ENCODE measurements around the gene PLPPR3. TPM values are rescaled to one million over a fixed set of nuclear protein-coding genes. Genes with fewer than 3 reads are reported as not detected.

Gene PLPPR3
- total RNA-seq, 1 donor from 2014 or later, result 46.3 TPM

DNA sequence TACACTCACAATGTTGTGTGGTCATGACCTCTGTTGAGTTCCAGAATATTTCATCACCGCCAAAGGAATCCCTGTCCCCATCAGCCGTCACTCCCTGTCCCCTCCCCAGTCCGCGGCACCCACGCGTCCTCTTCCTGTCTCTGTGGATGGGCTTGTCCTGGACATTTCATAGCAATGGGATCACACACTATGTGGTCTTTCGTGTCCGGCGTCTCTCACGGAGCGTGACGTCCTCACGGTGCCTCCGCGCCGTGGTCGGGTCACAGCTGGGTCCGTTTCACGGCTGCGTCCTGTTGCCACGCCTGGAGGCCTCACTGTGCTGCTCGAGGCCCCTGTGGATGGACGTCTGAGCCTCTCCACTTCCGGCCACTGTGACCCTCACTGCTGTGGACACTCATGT, 12.5 kb upstream of the PLPPR3 start:
- DNase-seq (ENCODE audit: low read depth, low spot score), result no peak
- H3K36me3 Mint-ChIP-seq (ENCODE audit: low read depth), result no peaks in the 10 kb centered on the region
- peaks cover 8% of the 10 kb centered on the region for H3K4me1 Mint-ChIP-seq
- no peak overlapping the region for H3K27ac Mint-ChIP-seq (ENCODE audit: unreplicated experiment)
- no peak overlapping the region for H3K4me3 Mint-ChIP-seq
- no peaks in the 10 kb centered on the region for H3K9me3 Mint-ChIP-seq
- H3K27me3 Mint-ChIP-seq (ENCODE audit: low read depth), result peaks cover 2% of the 10 kb centered on the region
- TF ChIP-seq, protein P1, sequence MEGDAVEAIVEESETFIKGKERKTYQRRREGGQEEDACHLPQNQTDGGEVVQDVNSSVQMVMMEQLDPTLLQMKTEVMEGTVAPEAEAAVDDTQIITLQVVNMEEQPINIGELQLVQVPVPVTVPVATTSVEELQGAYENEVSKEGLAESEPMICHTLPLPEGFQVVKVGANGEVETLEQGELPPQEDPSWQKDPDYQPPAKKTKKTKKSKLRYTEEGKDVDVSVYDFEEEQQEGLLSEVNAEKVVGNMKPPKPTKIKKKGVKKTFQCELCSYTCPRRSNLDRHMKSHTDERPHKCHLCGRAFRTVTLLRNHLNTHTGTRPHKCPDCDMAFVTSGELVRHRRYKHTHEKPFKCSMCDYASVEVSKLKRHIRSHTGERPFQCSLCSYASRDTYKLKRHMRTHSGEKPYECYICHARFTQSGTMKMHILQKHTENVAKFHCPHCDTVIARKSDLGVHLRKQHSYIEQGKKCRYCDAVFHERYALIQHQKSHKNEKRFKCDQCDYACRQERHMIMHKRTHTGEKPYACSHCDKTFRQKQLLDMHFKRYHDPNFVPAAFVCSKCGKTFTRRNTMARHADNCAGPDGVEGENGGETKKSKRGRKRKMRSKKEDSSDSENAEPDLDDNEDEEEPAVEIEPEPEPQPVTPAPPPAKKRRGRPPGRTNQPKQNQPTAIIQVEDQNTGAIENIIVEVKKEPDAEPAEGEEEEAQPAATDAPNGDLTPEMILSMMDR (conservative IDR thresholded peaks at IDR 0.05), result no peak

DNA sequence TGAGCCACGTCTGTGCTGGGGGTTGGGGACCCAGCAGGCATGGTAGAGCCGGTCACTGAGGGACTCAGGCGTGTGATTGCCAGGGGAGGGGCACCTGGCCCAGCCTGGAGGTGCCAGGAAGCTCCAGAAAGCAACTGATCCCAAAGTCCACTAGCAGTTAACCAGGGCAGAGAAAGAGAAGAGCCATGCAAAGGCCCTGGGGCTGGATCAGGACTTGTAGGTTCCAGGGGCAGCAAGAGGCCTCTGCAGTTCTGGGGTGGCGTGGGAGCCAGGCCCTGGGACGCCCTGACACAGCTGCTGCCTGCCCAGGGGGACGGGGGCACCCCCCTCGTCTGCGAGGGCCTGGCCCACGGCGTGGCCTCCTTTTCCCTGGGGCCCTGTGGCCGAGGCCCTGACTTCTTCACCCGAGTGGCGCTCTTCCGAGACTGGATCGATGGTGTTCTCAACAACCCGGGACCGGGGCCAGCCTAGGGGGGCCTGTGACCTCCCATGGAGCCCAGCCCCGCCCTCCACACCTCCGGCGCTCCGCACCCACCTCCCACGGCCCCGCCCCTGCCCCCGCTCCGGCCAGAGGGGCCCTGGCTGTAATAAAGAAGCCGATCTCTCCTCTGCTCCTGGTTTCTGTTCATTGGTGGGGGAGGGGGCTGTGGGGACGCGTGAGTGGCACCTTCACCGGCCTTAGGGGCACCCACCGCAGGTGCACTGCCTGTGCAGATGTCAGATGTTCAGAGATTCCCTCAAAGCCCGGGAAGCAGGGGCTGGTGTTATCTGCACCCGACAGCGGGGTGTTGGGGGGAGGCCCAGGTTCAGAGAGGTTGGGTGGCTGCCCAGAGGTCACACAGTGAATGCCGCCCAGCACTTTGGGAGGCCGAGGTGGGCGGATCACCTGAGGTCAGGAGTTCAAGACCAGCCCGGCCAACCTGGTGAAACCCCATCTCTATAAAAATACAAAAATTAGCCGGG, 9.9 kb upstream of the PLPPR3 start:
- Mint-ChIP-seq H3K36me3 (ENCODE audit: low read depth) (no peaks in the 10 kb centered on the region), H3K4me1 (peaks cover 8% of the 10 kb centered on the region), H3K4me3 (no peak overlapping the region), H3K27me3 (ENCODE audit: low read depth) (no peaks in the 10 kb centered on the region), H3K27ac (ENCODE audit: unreplicated experiment) (no peak overlapping the region), H3K9me3 (no peaks in the 10 kb centered on the region)
- no peak for DNase-seq (ENCODE audit: low read depth, low spot score)
- TF ChIP-seq, protein P1 (conservative IDR thresholded peaks at IDR 0.05), result no peak

DNA sequence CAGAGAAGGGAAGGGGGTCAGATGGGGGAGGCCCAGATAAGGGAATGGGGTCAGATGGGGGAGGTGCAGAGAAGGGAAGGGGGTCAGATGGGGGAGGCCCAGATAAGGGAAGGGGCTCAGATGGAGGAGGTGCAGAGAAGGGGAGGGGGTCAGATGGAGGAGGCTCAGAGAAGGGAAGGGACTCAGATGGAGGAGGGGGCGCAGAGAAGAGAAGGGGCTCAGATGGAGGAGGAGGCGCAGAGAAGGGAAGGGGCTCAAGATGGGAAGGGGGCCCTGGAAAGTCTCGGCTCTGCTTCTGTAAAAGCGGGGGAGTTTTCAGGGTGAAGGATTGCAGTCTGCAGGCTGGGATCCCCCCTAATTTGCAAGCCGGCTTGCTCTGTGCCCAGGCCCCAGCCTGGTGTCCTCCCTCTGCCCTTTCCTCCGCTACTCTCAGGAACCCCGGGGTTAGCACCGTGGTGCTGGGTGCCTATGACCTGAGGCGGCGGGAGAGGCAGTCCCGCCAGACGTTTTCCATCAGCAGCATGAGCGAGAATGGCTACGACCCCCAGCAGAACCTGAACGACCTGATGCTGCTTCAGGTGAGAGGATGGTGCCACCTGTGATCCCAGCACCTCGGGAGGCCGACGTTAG, 7.5 kb upstream of the PLPPR3 start:
- H3K4me3 Mint-ChIP-seq, result no peak overlapping the region

DNA sequence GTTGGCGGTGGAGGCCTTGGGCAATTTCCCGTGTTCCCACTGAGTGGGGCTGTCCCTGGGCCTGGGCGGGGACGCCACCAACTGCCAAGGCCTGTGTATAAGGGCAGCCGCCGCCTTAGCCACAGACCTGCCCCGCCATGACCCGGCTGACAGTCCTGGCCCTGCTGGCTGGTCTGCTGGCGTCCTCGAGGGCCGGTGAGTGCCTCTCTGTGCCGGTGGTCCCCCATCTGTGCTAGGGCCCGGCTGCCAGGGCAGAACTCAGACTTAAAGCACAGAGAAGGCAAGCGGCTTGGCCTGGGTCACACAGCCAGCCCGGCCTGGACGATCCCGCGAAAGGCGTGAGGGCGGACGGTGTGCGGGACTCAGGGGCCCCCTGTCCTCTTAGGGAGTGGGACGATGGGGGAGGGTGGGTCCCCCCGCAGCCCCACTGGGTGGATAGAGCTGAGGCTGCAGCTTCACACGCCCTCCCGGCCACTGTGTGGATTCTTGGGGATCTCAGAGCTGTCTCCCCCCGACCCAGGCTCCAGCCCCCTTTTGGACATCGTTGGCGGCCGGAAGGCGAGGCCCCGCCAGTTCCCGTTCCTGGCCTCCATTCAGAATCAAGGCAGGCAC, 6.1 kb upstream of the PLPPR3 start, which contains the start of gene AZU1:
AZU1 (plus strand) TSS at position 128 of the 612 bp plus-strand sequence; CDS start at position 138, 10 bp downstream.
- TF ChIP-seq, protein P1 (conservative IDR thresholded peaks at IDR 0.05), result no peak
- no peak within 1 kb of the TSS for H3K4me3 Mint-ChIP-seq
- H3K9me3 Mint-ChIP-seq, result no peaks in the 10 kb centered on the region
- no peak within 1 kb of the TSS for H3K27ac Mint-ChIP-seq (ENCODE audit: unreplicated experiment)
- H3K27me3 Mint-ChIP-seq (ENCODE audit: low read depth), result no peaks in the 10 kb centered on the region
- no peak for DNase-seq (ENCODE audit: low read depth, low spot score)
- H3K36me3 Mint-ChIP-seq (ENCODE audit: low read depth), result no peaks in the 10 kb centered on the region
- H3K4me1 Mint-ChIP-seq, result no peaks in the 10 kb centered on the region

More for the DNA sequence above, 7.5 kb upstream of the PLPPR3 start:
- TF ChIP-seq, protein P1 (conservative IDR thresholded peaks at IDR 0.05), result no peak
- Mint-ChIP-seq H3K36me3 (ENCODE audit: low read depth) (no peaks in the 10 kb centered on the region), H3K27ac (ENCODE audit: unreplicated experiment) (no peak overlapping the region), H3K4me1 (no peaks in the 10 kb centered on the region), H3K9me3 (no peaks in the 10 kb centered on the region), H3K27me3 (ENCODE audit: low read depth) (no peaks in the 10 kb centered on the region)
- no peak for DNase-seq (ENCODE audit: low read depth, low spot score)

DNA sequence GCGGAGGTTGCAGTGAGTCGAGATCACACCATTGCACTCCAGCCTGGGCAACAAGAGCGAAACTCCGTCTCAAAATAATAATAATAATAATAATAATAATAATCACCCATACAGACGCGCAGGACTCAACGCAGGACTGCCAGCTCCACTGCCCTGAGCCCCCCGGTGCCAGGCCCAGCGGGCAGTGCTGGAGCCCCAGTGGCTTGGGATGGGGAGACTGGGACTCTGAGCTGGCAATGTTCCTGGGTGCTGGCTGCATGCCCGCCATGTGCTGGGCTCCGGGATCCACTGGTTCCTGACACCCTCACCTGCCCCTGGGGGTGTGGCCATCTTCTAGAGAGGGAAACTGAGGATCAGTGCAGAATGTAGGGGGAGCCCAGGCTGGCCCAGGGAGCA, 5.6 kb upstream of the PLPPR3 start:
- no peaks in the 10 kb centered on the region for H3K9me3 Mint-ChIP-seq
- TF ChIP-seq, protein P1 (conservative IDR thresholded peaks at IDR 0.05), result no peak
- H3K27ac Mint-ChIP-seq (ENCODE audit: unreplicated experiment), result no peak overlapping the region
- no peaks in the 10 kb centered on the region for H3K27me3 Mint-ChIP-seq (ENCODE audit: low read depth)
- DNase-seq (ENCODE audit: low read depth, low spot score), result no peak
- H3K36me3 Mint-ChIP-seq (ENCODE audit: low read depth), result no peaks in the 10 kb centered on the region
- H3K4me3 Mint-ChIP-seq, result no peak overlapping the region
- H3K4me1 Mint-ChIP-seq, result no peaks in the 10 kb centered on the region

Data from neural crest cell (in vitro differentiated cells).